T-helper 9 cell (primary cell): ENCODE data around the gene PSPN.

ENCODE experiments used
- DNase-seq: peaks from one replicate; pipeline ENCODE4 v3.0.0-alpha.2; 2020
- total RNA-seq, 2 donors: gene quantifications; one replicate each; lab custom pipeline; 2026; lab: John Stamatoyannopoulos, UW

The PSPN gene, protein sequence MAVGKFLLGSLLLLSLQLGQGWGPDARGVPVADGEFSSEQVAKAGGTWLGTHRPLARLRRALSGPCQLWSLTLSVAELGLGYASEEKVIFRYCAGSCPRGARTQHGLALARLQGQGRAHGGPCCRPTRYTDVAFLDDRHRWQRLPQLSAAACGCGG
- 3.6 to 4.4 reads per million in 2 donors for total RNA-seq

GRCh38 chr19:6375411-6376010, at the start of gene PSPN:
PSPN (minus strand) TSS chr19:6375933; CDS start chr19:6375849, 84 bp downstream.
- DNase-seq = no peak

DNA sequence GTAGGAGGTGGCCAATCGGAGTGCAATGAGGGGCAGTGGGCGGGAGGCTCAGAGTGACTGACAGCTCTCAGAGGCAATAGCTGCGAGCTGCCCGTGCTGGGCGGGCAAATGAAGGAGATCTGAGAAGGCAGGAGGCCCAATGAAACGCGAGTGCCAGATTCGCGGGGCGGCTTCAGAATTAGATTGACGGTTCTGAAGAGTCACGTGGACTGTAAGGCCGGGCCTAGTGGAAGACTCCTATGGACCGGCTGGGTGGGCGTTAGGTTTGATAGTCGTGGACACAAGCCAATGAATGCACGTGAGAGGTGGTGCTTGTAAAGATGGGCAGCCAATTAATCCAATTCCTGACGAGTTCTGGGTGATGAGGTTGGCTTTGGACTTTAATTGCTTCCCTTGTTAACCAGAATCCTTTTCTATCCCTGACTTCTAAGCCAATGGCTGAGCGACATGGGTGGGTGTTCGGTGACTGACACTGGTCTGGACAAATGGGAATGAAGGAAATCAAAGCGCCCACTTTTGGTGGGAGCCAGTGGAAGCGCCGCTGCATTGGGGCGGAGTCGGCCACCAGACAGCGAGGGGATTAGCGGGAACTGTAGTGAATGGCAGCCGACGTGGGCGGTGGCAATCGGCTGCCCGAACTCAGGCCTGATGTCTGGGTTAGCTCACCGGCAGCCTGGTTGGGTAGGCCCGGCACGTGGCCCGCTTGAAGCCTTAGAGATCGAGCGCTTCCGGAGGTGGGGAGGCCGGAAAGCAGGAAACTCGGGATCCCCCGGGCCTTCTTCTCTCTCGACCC, 49.4 kb upstream of the PSPN start:
- DNase-seq = peak; percentile 96

DNA sequence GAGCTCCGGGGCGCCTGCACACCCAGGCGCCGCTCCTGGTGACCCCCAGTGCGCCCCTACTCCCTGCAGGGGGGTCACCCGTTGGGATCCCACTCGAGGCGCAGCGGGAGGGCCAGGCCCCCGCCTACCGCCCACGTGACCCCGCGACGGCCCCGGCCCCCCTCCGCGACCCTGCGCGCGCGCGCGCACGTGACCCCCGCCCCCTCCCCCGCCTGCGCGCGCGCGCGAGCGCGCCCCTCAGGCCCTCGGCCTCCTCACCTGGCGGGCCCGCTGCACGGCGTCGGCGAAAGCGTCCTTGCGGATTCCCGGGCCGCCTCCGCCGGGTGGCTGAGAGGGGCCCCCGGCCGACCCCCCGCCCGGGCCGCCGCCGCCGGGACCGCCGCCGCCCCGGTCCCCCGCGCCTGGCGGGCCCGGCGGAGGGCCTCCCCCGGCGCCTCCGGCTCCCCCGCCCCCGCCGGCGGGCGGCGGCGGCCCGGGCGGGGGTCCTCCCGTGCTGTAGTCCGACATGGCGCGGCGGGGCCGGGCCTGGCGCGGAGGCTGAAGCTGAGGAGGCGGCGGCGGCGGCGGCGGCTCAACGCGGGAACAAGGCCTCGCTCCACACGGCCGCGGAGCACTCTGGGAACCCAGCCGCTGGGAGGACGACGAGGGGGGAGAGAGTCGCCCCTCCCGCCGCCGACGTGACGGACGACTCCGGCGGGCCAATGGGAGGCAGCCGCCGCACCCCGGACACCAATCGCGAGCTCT, 48.6 kb upstream of the PSPN start, which contains the start of gene KHSRP:
TSS of gene KHSRP (minus strand) at position 617 of the 744 bp plus-strand sequence. CDS start at position 507, 110 bp downstream.
- DNase-seq = peak; percentile 18

DNA sequence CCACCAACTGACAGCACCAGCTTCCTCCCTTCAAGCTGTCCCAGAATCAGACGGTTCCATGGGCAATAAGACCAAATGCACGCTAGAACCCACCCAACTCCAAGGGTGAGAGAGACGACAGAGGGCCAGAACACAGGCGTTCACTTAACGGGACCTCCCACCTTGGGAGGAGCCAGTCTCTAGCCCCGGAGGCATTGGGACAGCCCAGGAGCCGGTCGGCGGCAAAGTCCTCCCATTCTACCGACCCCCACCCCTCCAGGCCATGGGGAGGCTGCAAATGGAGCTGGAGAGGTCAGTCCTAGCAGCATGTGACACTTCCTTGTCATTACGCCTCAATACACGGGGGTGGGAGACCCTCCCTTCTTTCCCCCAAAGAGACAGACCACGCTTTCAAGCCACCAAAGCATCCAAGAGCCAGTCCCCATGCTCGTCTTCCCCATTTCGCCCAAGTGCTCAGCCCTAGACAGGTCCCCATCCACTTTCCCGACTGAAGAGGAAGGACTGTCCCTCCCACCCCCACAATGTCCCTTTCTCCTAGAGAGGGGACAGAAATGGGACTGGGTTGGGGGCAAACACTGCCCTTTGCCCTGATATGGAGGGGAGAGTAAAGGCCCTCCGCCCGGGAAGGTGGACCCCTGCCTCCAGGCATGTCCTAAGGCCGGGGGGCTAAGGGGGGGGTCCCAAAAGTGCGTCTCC, 47.9 kb upstream of the PSPN start:
- no peak for DNase-seq

GRCh38 chr19:6421075-6422014, 45.6 kb upstream of the PSPN start:
- DNase-seq = no peak

DNA sequence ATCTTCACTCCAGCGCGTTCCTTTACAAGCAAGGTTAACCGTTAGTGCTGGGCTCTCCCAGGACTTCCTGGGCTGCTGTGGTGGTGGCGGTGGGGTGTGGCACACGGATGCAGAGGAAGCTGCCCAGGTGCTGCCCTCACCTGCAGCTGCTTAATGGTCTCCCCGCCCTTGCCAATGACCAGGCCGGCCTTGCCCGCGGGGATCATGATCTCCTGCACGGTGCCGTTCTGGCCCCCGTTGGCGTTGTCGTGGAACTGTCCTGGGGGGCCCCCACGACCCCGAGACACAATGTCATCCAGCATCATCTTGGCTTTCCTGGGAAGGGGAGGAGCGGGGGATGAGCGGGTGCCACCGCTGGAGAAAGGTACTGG, 42.8 kb upstream of the PSPN start:
- DNase-seq = no peak

DNA sequence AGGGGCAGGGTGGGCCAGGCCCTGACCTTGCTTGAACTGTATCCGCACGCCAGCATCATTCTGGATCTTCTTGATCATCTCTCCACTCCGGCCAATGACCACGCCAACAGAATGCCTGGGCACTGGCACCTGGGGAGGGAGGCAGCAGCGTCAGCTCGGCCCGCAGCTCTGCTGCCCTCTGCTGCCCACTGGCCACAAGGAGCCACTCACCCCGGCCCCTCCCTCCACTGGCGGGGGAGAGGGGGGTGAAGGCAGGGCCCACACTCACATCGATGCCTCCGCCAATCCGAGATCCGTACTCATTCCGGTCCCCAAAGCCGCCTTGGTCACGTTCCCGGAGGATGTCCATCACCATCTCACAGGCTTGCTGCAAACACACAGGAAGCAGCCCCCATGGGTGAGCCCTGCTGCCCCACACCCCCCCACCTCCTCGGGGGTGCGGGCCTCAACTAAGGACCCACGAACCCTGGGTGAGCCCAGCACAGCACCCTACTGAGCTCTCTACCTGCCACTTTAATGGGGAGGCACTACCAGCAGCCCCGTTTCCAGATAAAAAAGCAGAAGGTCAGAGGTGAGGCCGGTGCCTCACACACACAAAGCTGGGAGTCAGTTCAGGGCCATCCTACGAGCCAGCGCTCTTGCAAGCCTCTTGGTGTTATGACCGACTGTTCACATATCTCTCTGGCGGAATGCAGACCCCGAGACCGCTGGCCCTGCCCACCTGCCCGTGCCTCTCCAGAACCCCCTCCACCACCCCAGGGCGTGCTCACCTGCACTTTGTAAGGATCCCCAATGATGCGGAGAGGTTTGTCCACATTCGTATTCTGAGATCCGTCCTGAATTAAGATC, 42.2 kb upstream of the PSPN start:
- DNase-seq = no peak

DNA sequence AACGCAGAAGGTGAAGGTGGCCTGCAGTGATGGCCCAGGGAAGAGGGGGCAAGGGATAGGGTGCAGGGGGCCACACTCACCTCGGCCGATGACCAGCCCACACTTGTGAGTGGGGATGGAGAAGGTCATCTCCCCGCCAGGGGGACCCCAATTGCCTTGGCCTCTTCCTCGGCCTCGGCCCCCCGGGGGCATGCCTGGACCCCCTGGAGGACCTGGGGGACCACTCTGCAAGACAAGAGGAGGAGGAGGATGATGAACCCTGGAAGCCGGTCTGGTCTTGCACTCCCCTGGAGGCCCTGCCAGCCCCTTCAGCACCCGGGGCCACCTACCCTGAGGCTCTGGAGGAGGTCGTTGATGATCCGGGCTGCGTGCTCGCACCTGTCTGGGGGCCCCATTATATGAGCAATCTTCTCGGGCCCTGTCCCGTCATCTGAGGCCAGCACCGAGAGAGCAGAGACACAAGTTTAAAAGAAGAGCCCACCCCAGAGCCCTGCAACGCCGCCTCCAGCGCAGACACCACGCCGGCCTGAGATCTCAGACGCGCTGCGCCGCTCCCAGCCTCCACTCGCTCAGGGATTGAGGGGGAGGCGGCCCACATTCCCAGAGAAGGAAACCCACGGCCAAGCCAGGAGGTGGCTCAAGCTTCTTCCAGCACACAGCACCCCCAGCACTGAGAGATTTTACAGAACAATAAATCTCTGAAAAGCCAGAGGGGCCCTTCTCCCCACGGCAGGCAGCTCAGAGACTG, 41.1 kb upstream of the PSPN start:
- no peak for DNase-seq

- no peak for DNase-seq
These were observed 40.0 kb upstream of the PSPN start for GRCh38 chr19:6415591-6416190.

DNA sequence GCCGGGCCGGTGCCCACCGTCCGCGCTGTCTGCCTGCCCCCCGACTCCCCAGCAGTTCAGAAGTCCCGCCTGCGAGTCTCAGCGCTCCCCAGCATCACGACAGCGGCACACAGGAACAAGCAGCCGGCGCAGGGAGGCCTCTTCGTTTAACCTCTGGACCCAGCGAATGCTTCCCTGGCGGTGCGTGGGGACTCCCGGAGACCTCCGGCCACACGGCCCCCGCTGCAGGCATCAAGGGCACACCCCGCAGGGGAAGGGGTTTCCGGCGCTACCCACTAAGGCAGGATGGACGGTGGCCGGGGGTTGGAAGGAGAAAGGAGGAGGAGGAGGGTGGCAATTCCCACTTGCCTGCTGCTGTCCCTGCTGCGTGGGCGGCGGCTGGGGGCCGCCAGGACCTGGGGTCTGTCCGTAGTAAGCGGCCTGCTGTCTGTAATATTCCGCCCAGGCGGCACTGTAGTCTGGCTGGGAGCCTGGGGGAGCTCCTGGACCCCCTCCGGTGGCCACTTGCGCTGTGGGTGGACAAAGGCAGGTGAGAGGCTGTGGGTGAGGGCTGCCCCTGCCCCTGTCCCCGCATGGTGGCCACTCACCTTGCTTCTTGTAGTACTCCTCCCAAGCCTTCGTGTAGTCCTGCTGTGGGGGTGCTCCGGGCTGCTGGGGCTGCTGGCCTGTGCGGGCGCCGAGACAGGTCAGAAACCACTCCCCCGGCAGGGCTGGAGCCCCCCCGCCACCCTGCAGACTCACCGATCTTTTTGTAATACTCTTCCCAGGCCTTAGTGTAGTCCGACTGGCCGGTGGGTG, 39.3 kb upstream of the PSPN start:
- DNase-seq = no peak

GRCh38 chr19:6413721-6414643, 38.2 kb upstream of the PSPN start:
- no peak for DNase-seq

DNA sequence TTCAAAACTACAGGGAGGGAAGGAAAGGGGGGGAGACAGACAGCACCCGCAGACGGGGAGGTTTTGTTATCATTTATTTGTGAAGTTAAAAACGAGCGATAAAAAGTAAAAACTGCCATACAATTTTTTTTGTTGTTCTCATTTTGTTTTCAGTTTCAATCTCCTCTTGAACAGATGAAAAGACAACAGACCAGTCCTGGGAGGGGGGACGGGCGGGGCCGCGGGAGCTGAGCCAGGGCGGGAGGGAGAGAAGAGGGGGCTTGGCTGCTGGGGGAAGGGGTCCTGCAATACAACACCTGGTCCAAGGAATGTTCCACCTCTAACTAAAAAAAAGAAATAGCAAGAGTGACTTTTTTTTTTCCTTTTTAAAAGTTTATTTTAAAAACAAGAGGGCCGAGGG, 37.6 kb upstream of the PSPN start:
- DNase-seq = no peak

GRCh38 chr19:6412447-6413091, 36.8 kb upstream of the PSPN start:
- peak; percentile 40 for DNase-seq

- no peak for DNase-seq
These were observed 36.3 kb upstream of the PSPN start for GRCh38 chr19:6412061-6412446.

GRCh38 chr19:6409346-6409745, 33.6 kb upstream of the PSPN start:
- DNase-seq = no peak

DNA sequence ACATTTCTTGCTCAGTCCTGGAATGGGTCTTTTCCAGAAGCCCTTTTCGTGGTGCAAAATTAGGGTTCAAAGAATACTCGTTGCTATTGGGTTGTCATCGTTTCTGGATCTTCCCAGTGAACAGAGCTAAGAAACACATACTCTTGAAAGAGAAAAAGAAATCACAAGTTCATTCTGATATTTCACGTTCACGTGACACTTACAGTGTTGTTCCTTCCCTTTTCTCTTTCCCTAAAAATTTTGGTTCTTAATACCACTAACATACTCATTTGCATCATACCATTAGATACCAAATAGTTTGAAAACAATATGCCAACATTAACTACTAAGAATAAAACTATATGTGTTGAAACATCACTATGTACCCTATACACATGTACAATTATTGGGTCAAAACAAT, 30.7 kb upstream of the PSPN start:
- no peak for DNase-seq
